ENCODE results near the gene PLA2G4C. TPM values are rescaled to one million over a fixed set of nuclear protein-coding genes. Genes with fewer than 3 reads are reported as not detected.

The PLA2G4C gene
- total RNA-seq, 1 donor from 2014 or later: 4.8 TPM

GRCh38 chr19:48041877-48042580, 68.6 kb downstream of the PLA2G4C start:
- TF ChIP-seq CTCF (IDR thresholded peaks at IDR 0.05): no peak
- peaks cover 2% of the 10 kb centered on the region for H3K27me3 Mint-ChIP-seq (ENCODE audit: unreplicated experiment)
- no peak overlapping the region for H3K27ac Mint-ChIP-seq (ENCODE audit: unreplicated experiment)
- H3K36me3 Mint-ChIP-seq (ENCODE audit: unreplicated experiment): no peaks in the 10 kb centered on the region
- no peak overlapping the region for H3K4me3 Mint-ChIP-seq (ENCODE audit: unreplicated experiment)
- no peaks in the 10 kb centered on the region for H3K4me1 Mint-ChIP-seq (ENCODE audit: unreplicated experiment)
- no peaks in the 10 kb centered on the region for H3K9me3 Mint-ChIP-seq (ENCODE audit: unreplicated experiment)
- no peak for DNase-seq (ENCODE audit: extremely low spot score, unreplicated experiment)

GRCh38 chr19:48036765-48037164, 73.9 kb downstream of the PLA2G4C start:
- Mint-ChIP-seq H3K4me1 (ENCODE audit: unreplicated experiment) (no peaks in the 10 kb centered on the region), H3K4me3 (ENCODE audit: unreplicated experiment) (no peak overlapping the region), H3K36me3 (ENCODE audit: unreplicated experiment) (no peaks in the 10 kb centered on the region), H3K27me3 (ENCODE audit: unreplicated experiment) (peaks cover 6% of the 10 kb centered on the region), H3K9me3 (ENCODE audit: unreplicated experiment) (no peaks in the 10 kb centered on the region), H3K27ac (ENCODE audit: unreplicated experiment) (no peak overlapping the region)
- no peak for DNase-seq (ENCODE audit: extremely low spot score, unreplicated experiment)
- TF ChIP-seq CTCF (IDR thresholded peaks at IDR 0.05): no peak

GRCh38 chr19:48033604-48034003, 77.0 kb downstream of the PLA2G4C start:
- TF ChIP-seq CTCF (IDR thresholded peaks at IDR 0.05): no peak
- no peak overlapping the region for H3K27ac Mint-ChIP-seq (ENCODE audit: unreplicated experiment)
- H3K27me3 Mint-ChIP-seq (ENCODE audit: unreplicated experiment): peaks cover 7% of the 10 kb centered on the region
- H3K36me3 Mint-ChIP-seq (ENCODE audit: unreplicated experiment): no peaks in the 10 kb centered on the region
- no peaks in the 10 kb centered on the region for H3K9me3 Mint-ChIP-seq (ENCODE audit: unreplicated experiment)
- no peaks in the 10 kb centered on the region for H3K4me1 Mint-ChIP-seq (ENCODE audit: unreplicated experiment)
- no peak for DNase-seq (ENCODE audit: extremely low spot score, unreplicated experiment)
- H3K4me3 Mint-ChIP-seq (ENCODE audit: unreplicated experiment): no peak overlapping the region

- Mint-ChIP-seq H3K36me3 (ENCODE audit: unreplicated experiment) (no peaks in the 10 kb centered on the region), H3K27ac (ENCODE audit: unreplicated experiment) (no peak overlapping the region), H3K27me3 (ENCODE audit: unreplicated experiment) (peaks cover 17% of the 10 kb centered on the region), H3K4me3 (ENCODE audit: unreplicated experiment) (no peak overlapping the region), H3K9me3 (ENCODE audit: unreplicated experiment) (no peaks in the 10 kb centered on the region), H3K4me1 (ENCODE audit: unreplicated experiment) (no peaks in the 10 kb centered on the region)
- TF ChIP-seq CTCF (IDR thresholded peaks at IDR 0.05): no peak
- no peak for DNase-seq (ENCODE audit: extremely low spot score, unreplicated experiment)
Observed at GRCh38 chr19:48030073-48030472, 80.5 kb downstream of the PLA2G4C start.

GRCh38 chr19:48029431-48029830, 81.2 kb downstream of the PLA2G4C start:
- Mint-ChIP-seq H3K4me3 (ENCODE audit: unreplicated experiment) (no peak overlapping the region), H3K27ac (ENCODE audit: unreplicated experiment) (no peak overlapping the region), H3K9me3 (ENCODE audit: unreplicated experiment) (no peaks in the 10 kb centered on the region), H3K27me3 (ENCODE audit: unreplicated experiment) (peaks cover 16% of the 10 kb centered on the region), H3K36me3 (ENCODE audit: unreplicated experiment) (no peaks in the 10 kb centered on the region), H3K4me1 (ENCODE audit: unreplicated experiment) (no peaks in the 10 kb centered on the region)
- DNase-seq (ENCODE audit: extremely low spot score, unreplicated experiment): no peak
- no peak for TF ChIP-seq CTCF (IDR thresholded peaks at IDR 0.05)
